GM18870 (cell line): ENCODE results near the gene FAM13C.
"Not testable (repeated sequence)": the region's sequence is repeated elsewhere in the genome, so short reads cannot be mapped to it uniquely, and the experiment has no call there.

Experiments used
- ATAC-seq: cut with Tn5 transposase; IDR thresholded peaks from one replicate; pipeline ENCODE4 v1.9.1; 2021; ENCODE audit warnings: moderate library complexity; ENCODE audit not compliant: unreplicated experiment

Gene FAM13C

DNA sequence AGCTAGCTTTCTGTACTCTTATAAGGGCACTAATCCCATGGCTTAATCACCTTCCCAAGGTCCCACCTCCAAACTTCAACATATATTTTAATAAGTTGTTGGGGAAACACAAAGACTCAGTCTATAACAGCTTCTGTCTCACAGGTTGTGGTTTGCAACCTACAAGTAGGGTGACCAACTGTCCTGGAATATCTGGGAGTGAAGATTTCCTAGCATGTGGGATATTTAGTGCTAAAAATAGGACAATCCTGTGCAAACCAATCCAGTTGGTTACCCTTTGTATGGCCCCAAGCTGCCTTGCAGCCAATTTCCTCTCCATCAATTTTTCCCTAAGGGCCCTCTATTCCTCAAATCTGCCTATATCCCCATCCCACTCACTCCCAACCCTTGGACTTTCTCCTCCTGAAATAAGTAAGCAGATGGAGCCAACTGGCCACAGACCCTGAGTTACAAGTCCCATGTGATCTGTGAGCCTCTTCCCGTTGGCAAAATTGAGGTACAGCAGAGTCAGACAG lies 82.3 kb downstream of the FAM13C start:
- no peak for ATAC-seq

DNA sequence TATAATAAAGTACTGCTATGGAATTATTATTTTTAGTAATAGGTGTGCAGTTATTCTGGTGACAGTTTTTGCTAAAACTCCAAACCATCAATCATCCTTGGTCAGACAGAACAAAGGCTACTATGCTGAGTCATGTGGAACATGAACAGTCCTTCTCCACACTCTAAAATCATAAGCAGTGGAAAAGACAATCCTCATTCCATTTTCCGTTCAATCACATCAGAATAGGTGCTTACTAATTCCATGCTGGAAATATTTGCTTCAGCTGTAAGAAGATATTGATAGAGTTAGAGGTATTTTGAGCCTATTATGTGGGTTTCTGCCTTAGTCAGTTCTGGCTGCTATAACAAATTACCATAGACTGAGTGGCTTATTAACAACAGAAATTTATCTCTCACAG lies 82.9 kb downstream of the FAM13C start:
- no peak for ATAC-seq

DNA sequence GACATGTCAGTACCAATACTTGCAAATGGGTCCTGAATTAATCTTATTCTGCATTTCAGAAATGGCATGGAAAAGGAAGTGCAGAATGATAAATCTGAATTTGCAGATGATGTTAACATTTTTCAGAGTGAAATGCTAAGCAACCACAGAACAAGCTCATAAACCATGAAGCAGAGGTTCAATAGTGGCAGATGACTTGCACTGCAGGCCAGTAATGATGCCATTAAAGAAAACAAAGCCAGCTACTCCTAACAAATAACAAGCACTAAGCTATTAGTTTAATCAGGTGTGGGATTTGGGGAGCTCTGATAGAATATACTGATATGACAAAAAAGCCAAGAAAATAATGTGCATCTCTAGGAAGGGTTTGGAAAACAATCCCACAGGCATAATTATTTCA lies 85.4 kb downstream of the FAM13C start:
- ATAC-seq: no peak

DNA sequence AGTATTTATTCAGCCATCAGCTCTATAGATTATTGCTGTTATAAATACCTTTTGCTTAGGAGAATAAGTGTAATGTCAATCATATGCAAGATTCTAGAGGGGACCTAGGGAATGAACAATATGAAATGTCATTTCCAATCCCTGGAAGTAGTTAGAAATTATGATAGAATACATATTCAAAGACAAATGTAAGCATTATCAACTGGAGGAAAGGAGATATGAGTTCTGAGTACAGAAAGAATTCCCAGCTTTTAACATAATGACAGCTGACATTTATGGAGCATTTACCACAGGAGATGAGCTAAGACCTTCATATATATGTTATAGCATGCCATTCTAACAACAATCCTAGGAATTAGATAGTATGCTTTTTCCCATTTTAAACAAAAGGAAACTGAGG lies 86.2 kb downstream of the FAM13C start:
- no peak for ATAC-seq

DNA sequence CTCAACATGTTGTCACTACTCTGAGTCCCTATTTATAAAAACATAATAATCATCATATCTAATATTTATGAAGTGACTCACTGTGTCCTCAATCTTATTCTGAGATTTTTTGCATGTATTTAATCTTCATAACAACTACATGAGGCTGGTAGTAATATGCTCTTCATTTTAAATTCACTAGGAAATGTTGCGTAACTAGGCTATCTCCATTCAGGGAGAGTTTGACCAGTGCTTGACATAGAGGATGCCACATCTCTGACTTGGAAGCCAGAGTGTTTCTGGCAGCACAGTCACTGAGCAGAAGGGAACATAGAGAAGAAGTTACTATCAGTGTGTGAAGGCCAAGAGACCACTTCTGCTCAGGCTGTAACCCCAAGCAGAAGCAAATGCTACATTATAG lies 88.9 kb downstream of the FAM13C start:
- no peak for ATAC-seq

DNA sequence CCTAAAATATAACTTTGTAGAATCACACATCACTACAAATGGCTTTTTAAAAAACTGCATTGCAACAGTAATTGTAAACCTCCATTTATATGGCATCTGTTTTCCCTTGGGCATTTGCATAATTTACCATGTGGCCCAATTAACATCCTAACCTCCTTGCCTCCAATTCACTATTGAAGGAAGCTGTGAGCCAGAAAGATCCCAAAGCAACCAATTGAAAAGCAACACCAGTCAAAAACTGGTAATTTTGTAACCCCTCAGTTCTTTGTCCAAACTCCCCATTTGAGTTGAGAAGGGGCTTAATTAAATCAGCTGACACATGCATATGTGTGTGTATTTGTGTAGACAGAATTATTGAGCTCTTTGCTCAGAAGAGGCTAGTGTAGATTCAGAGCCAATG lies 90.3 kb downstream of the FAM13C start:
- no peak for ATAC-seq

DNA sequence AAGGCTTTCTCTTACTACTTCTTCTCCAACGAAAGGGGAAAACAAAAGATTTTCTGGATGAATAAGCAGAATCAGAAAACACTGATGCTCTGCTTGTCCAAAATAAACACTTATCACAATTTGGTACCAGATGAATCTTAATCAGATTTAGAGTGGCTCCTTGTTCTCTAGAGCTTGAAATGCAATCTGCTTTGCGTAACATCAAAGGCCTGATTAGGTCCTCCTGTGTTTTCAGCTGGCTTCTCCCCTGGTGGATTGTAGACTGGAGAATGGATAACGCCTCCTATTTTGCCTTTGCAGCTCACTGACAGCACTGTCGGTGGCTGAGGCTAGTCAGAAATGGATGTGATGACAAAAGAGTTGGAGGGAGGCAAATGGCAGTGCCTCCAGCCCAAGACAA lies 91.2 kb downstream of the FAM13C start:
- ATAC-seq: no peak

DNA sequence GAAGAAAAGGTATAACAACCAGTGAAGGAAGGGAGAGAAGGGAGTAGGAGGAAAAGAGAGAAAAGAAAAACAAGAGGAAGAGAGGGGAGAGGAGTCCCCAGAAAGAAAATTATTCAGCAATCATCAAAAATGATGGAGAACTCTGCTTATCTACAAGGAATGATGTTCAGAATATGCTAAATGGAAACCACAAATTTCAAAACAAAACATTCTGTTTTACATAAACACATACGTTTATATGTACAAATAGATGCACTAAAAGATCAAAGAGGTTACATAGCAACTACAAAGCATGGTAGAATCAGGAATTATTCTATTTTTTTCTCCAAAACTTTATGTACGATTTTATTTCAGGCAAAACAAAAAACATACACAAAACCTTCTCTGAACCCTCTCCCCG lies 91.9 kb downstream of the FAM13C start:
- ATAC-seq: no peak

DNA sequence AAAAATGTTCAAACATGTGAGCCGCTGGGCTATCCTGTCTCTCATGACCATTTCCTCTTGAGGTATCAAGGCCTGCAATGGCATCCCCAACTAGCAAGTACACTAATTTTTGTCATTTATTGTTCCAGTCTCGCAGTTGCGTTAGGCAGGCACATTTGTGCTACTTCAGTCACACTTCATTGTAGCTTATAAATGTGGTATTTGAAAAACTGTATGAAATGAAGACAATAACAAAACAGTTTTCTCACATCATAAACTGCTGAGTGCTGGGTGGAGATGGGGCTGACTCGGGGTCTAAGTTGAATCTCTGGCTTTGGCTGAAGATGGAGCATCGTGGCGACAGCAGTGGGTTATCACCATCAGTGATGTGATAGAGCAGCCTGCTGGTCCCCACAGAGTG lies 92.7 kb downstream of the FAM13C start:
- no peak for ATAC-seq

DNA sequence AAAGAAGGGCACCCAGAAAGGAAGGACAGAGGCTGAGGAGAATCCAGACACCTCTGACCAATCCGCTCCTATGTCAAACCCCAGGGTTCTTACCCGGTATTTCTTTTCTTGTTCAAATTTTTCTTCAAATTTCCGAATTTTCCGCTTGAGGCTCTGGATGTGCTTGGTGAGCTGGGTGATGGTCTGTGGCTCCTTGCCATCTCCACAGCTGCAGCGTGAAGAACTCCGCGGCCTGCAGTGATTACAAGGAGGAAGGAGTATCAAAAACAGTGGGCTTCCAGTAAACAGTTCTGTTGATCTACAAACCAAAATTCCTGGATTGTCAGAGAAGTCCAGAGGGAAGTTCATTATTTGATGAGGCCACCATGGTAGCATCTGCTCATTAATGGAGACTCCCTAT lies 93.9 kb downstream of the FAM13C start:
- ATAC-seq: no peak

DNA sequence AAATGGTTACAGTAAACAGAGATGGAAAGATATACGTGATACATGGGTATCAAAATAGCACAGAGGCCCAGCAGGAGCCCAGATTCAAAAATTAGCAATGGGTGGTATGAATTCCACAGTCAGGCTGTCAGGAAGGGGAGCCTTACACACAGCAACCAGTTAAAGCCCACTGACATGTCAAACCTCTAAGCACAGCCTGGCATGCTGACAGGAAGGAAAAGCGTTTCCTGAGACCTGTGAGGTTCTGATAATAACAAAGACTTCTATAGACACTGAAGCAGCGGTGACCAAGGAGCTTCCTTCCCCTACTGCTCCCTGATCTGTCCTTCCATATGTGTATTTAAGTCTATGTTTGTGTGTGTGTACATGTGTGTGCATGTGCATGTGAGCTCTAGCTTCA lies 96.0 kb downstream of the FAM13C start:
- ATAC-seq: no peak

DNA sequence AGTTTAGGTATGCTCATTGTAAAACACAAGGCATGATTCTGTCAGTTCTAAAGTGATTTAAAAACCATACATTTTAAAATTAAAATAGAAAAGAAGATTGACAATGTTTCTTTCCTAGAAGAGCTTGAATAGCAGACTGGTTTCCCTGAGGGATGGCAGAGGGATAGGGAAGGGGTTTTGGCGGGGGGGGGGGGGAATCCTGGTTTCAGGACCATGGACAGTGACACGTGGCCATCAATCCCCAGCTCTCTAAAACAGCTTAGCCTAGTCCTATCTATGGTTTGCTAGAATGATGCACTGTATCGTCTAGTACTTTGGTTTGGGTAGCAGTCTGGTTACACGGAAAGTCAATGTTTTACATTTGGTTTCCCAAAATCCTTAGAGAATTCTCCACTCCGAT lies 97.2 kb downstream of the FAM13C start:
- no peak for ATAC-seq

DNA sequence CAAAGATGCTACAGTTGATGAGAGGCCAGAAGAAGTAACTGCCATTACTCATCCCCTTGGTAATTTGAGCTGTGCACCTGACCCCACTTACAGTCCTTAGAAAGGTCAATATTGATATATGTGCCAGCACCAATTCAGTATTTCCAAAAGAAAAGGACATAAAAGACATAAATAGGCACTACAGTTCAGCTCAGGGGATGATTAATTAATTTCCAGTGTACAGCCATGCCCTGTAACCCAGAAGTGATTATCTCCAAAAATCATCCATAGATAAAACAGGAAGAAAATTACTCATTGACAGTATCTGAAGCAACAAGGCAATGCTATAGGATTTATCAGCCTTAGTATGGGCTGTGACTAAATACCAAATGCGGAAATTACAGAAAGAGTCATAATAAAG lies 103.5 kb downstream of the FAM13C start:
- no peak for ATAC-seq

DNA sequence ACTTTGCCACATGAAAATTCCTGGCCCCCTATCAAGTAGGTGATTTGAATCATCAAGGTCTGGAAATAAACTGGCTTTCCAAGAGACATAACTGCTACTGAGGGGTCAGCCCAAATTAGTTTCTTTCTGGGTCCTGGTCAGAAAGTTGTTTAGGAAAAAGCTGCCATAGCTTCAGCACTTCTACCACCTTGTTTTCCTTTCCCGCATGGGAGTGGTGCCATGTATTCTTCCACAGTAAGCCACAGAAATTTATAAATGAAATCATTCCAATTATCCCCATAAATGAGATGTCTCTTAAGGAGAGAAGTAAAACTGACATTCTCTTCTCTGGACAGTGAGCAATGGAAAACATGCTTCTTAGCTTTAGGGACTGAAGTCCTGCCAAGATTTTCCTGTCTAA lies 105.1 kb downstream of the FAM13C start:
- ATAC-seq: no peak

DNA sequence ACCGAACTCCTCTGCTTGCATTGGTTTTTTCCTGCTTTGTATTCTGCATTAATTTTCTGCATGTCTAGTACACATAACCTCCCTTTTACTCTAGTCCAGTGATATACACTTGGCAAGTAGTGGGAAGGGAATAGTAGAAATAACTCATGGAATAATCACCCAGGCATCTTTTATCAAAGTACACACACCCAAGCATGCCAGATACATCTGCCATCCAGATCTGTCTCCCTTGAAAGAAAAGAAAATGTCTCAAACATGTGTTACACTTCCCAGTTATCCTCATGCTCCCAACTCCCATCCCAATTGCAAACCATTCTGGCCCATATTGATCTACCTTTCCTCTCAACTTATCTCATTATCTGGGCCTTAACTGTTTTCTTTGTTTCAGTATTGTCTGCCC lies 106.9 kb downstream of the FAM13C start:
- no peak for ATAC-seq

DNA sequence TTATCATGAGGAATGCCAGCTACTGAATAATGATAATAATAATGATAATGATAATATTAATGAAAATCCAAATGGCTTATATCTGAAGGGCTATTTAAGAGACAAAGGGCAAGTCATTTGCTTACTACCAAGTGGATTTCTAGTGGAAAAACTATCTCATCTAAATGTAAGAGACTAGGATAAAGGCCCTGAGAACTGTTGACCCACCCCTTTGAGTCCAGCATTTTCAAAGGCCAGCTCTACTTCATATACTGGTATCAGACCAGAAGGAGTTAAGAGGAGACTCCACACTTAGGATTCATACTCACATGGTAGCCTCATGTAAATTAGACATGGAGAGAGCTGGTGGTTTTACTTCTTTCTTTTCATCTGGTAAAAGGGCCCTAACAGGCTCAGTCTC lies 109.9 kb downstream of the FAM13C start:
- ATAC-seq: no peak

DNA sequence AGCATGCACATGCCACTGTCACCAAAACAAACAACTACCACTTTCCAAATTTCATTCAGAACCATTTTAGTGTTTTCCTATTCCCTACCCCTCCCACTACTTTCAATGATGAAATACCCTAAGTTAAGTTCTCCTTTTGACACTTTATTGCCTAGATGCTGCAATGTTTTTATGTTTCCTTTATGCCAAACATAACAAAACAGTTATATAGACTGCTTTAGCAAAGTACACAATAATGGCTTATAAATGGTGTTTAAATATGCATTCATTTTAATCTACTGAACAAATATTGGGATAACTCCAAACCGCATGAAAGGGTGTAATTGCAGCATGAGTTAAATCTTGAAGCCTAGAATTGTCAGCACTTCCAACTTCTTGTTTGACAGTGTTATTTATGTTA lies 116.7 kb downstream of the FAM13C start:
- no peak for ATAC-seq

DNA sequence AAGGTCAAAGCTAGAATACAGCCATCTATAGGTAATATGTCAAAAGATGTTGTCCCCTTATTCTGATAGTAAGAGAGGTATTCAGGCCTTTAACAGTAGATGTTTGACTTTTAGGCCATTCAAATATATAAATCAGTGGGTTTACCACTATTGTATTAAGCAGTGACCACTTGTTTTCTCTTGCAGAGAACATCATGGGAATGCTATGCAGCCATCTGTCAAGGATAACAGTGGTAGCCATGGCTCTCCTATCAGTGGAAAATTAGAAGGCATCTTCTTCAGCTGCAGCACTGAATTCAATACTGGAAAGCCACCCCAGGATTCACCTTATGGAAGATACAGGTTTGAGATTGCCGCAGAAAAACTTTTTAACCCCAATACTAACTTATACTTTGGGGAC lies 117.5 kb downstream of the FAM13C start:
- ATAC-seq: no peak

DNA sequence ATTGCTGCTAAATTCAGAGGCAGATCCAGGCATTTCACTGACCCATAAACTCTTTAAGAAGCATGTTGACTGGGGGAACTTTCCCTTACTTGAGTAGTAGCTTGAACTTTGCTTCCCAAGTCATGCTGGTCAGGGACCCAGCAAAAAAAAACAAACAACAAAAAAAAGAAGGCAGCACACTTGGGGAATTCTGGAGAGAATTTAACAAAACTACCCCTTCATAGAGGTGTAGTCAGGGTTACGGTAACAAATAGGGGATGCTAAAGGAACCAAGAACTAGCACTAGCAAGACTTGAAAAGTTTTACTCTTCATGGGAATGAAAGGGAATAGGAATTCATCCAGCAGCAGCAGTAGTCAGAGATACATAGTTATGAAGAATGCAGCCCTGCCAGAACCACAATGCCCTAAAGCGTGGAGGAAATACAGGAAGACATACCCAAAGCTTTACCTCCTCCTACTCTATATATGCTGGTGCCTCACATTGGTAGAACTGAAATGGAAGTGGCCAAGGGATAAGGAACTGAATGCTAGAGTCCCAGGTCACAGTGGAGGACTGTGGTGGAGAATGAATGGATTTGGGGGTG lies 118.6 kb downstream of the FAM13C start:
- no peak for ATAC-seq

DNA sequence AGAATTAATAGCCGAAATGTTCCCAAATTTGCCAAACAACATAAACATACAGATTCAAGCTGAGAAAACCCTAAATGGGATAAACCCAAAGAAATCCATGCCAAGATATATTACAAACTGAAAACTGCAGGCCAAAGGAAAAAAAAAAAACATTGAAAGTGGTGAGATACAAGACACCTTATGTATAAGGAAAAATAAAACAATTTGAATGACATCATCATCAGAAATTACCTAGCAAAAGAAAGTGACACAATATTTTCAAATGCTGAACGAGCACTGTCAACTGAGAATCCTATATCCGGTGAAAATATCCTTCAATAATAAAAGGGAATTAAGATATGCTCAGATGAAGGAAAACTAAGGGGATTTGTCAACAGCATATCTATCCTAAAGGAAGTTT lies 119.4 kb downstream of the FAM13C start:
- ATAC-seq: no peak

DNA sequence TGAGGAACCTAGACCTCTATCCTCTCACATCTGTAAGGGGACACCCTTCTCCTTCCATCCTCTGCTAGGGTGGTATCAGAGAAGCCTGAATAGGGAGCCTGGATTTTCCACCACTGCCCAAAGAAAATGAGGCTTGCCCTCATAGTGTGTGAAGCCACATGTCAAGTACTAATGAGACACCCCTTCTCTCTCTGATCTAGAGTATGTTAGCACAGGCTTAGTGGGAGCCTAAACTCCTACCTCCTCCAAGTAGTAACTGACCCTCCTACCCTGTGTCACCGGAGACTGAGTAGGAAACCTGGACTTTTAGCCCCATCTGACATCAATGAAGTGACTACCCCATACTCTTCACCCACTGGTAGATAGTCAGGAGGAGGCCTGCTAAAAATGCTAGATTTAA lies 120.3 kb downstream of the FAM13C start:
- ATAC-seq: no peak

DNA sequence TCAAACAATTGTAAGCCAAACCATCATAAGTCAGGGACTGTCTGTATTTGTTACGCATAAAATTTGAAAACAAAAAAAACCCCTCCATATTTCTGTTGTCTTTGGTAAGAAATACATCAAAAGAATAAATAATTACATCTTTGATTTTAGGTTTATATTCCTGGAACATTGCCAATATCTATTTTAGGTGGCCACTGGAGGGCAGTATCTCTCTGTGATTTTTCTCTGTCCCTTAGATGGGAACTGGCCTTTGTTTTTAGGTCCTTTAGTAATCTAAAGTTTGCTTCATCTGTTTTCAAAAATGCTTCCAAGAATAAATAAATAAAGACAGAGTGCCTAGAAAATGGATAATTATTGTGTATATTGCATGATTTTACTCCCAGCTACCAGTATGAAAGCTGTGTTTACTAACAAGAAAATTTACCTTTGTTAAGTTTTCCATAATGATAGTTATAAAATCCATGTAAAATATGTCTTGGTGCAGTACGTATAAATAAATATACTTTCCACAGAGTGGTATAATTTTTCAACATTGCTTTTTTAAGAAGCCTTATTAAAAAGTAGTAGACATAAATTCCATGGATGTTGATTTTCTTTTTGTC lies 121.7 kb downstream of the FAM13C start:
- no peak for ATAC-seq

DNA sequence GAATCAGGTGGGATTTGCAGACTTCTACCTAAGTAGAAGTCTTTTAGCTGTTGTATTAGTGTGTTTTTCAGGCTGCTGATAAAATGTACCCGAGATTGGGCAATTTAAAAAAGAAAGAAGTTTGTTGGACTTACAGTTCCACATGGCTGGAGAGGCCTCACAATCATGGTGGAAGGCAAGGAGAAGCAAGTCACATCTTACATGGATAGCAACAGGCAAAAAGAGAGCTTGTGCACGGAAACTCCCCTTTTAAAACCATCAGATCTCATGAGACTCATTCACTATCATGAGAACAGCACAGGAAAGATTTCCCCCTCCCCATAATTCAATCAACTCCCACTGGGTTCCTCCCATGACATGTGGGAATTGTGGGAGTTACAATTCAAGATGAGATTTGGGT lies 123.2 kb downstream of the FAM13C start:
- not testable (repeated sequence) for ATAC-seq
